Transverse colon (tissue), 3 donors: Measurements from ENCODE around the gene SPATA13.

ENCODE experiments used
- EP300 ChIP-seq: sonication (generic); formaldehyde crosslinking; IDR thresholded peaks from one replicate; pipeline ENCODE4 v1.6.1; 2017; ENCODE audit warnings: antibody characterized with exemption, low read depth
- TF ChIP-seq, protein P1 (sequence below), 5 experiments: fragments of 200-600 bp in 3 of 5; fragments of 450-650 bp in 2 of 5; sonication (generic) in 3 of 5; IDR thresholded peaks; 1 replicate in 2 of 5; 2 replicates in 3 of 5; pipeline ENCODE4 v1.5.1; 2016 to 2017; ENCODE audit warnings: antibody characterized with exemption in 5 of 5, inconsistent platforms in 3 of 5, mild to moderate bottlenecking in 2 of 5, moderate library complexity in 1 of 5

DNA sequence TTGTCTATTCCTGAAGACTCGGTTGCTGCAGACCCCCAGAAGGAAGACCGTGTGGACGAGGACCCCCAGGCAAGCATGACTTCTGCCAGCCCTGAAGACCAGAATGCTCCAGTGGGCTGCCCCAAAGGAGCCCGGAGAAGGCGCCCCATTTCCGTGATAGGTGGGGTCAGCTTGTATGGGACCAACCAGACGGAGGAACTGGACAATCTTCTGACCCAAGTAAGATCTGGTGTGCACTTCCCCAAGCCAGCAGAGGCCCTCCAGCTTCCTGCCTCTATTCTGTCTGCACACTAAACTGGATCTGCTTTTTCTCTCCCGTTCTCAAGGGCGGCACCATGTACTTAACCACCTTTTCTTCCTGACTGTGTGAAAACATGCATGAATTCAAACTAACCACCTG is 89.1 kb downstream of the SPATA13 start:
- TF ChIP-seq, protein P1, sequence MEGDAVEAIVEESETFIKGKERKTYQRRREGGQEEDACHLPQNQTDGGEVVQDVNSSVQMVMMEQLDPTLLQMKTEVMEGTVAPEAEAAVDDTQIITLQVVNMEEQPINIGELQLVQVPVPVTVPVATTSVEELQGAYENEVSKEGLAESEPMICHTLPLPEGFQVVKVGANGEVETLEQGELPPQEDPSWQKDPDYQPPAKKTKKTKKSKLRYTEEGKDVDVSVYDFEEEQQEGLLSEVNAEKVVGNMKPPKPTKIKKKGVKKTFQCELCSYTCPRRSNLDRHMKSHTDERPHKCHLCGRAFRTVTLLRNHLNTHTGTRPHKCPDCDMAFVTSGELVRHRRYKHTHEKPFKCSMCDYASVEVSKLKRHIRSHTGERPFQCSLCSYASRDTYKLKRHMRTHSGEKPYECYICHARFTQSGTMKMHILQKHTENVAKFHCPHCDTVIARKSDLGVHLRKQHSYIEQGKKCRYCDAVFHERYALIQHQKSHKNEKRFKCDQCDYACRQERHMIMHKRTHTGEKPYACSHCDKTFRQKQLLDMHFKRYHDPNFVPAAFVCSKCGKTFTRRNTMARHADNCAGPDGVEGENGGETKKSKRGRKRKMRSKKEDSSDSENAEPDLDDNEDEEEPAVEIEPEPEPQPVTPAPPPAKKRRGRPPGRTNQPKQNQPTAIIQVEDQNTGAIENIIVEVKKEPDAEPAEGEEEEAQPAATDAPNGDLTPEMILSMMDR (IDR thresholded peaks at IDR 0.05) = no peak
- TF ChIP-seq EP300 = no peak
